Sigmoid colon (tissue), 4 donors: ENCODE results near the gene LILRA1.

Experiments used
- CTCF ChIP-seq, 4 experiments: fragments of 450-650 bp in 3 of 4; fragments of 200-600 bp in 1 of 4; IDR thresholded peaks; one replicate each; pipeline ENCODE4 v1.5.1; 2016 to 2019; ENCODE audit warnings: antibody characterized with exemption in 4 of 4, mild to moderate bottlenecking in 3 of 4, moderate library complexity in 2 of 4
- EP300 ChIP-seq, 4 donors: sonication (generic); formaldehyde crosslinking; IDR thresholded peaks; one replicate each; pipeline ENCODE4 v1.6.1; 2017; ENCODE audit warnings: antibody characterized with exemption in 4 of 4
- POLR2A ChIP-seq, 2 donors: fragments of 450-650 bp; IDR thresholded peaks; one replicate each; pipeline ENCODE4 v1.6.1; 2016; ENCODE audit warnings: antibody characterized with exemption in 2 of 2, mild to moderate bottlenecking in 2 of 2, moderate library complexity in 2 of 2
- POLR2AphosphoS5 ChIP-seq, 4 donors: sonication (generic); formaldehyde crosslinking; IDR thresholded peaks; one replicate each; pipeline ENCODE4 v1.6.1; 2017; ENCODE audit warnings: antibody characterized with exemption in 4 of 4

- TF ChIP-seq CTCF (IDR thresholded peaks at IDR 0.05): no peak
- no peak for TF ChIP-seq POLR2AphosphoS5 (IDR thresholded peaks at IDR 0.05)
- TF ChIP-seq EP300 (IDR thresholded peaks at IDR 0.05): no peak
- TF ChIP-seq POLR2A (IDR thresholded peaks at IDR 0.05): no peak
Observed at GRCh38 chr19:54600212-54600611, 6.8 kb downstream of the LILRA1 start.
